Activated effector memory CD4-positive, alpha-beta T cell treated with anti-CD3 and anti-CD28 coated beads, Interleukin-2, amount 50 U/mL, for 16 hours (primary cell): Measurements from ENCODE around the gene NKAIN2.
"Not testable (repeated sequence)": the region's sequence is repeated elsewhere in the genome, so short reads cannot be mapped to it uniquely, and the experiment has no call there.

Source experiments
- DNase-seq: peaks from one replicate; pipeline ENCODE4 v3.0.0-alpha.2; 2020

NKAIN2 gene

GRCh38 chr6:124459268-124459667, 655.6 kb downstream of the NKAIN2 start:
- no peak for DNase-seq

- no peak for DNase-seq
These were observed 659.1 kb downstream of the NKAIN2 start for GRCh38 chr6:124462750-124463149.

- DNase-seq = no peak
These were observed 659.6 kb downstream of the NKAIN2 start for GRCh38 chr6:124463271-124463670.

GRCh38 chr6:124464600-124464999, 660.9 kb downstream of the NKAIN2 start:
- not testable (repeated sequence) for DNase-seq

GRCh38 chr6:124466949-124467348, 663.3 kb downstream of the NKAIN2 start:
- no peak for DNase-seq

- DNase-seq = no peak
These were observed 663.7 kb downstream of the NKAIN2 start for GRCh38 chr6:124467366-124467765.

- DNase-seq = no peak
These were observed 667.1 kb downstream of the NKAIN2 start for GRCh38 chr6:124470803-124471202.

GRCh38 chr6:124475176-124475575, 671.5 kb downstream of the NKAIN2 start:
- DNase-seq = no peak

GRCh38 chr6:124478906-124479305, 675.2 kb downstream of the NKAIN2 start:
- DNase-seq = no peak

GRCh38 chr6:124479991-124480430, 676.3 kb downstream of the NKAIN2 start:
- no peak for DNase-seq

- no peak for DNase-seq
These were observed 678.4 kb downstream of the NKAIN2 start for GRCh38 chr6:124482071-124482491.

GRCh38 chr6:124487623-124488431, 684.2 kb downstream of the NKAIN2 start:
- DNase-seq = no peak

GRCh38 chr6:124490122-124490521, 686.5 kb downstream of the NKAIN2 start:
- DNase-seq = no peak

GRCh38 chr6:124493259-124493658, 689.6 kb downstream of the NKAIN2 start:
- no peak for DNase-seq

- DNase-seq = no peak
These were observed 691.4 kb downstream of the NKAIN2 start for GRCh38 chr6:124494956-124495664.

GRCh38 chr6:124495665-124496190, 692.1 kb downstream of the NKAIN2 start:
- no peak for DNase-seq

- DNase-seq = no peak
These were observed 692.7 kb downstream of the NKAIN2 start for GRCh38 chr6:124496334-124496733.

GRCh38 chr6:124512431-124512830, 708.8 kb downstream of the NKAIN2 start:
- DNase-seq = no peak

- DNase-seq = no peak
These were observed 713.7 kb downstream of the NKAIN2 start for GRCh38 chr6:124517339-124517738.

- no peak for DNase-seq
These were observed 716.8 kb downstream of the NKAIN2 start for GRCh38 chr6:124520514-124520913.

GRCh38 chr6:124522335-124522734, 718.7 kb downstream of the NKAIN2 start:
- DNase-seq = no peak

GRCh38 chr6:124524491-124525200, 721.0 kb downstream of the NKAIN2 start:
- DNase-seq = no peak

- DNase-seq = no peak
These were observed 727.3 kb downstream of the NKAIN2 start for GRCh38 chr6:124530926-124531325.
